GM12872 (cell line): ENCODE data around the gene MAG.

Source experiments
- CTCF ChIP-seq: IDR thresholded peaks from 3 replicates; pipeline ENCODE4 v1.5.1; 2011; ENCODE audit warnings: low read depth, mild to moderate bottlenecking, low read length, moderate library complexity; ENCODE audit not compliant: insufficient read depth

The MAG gene

DNA sequence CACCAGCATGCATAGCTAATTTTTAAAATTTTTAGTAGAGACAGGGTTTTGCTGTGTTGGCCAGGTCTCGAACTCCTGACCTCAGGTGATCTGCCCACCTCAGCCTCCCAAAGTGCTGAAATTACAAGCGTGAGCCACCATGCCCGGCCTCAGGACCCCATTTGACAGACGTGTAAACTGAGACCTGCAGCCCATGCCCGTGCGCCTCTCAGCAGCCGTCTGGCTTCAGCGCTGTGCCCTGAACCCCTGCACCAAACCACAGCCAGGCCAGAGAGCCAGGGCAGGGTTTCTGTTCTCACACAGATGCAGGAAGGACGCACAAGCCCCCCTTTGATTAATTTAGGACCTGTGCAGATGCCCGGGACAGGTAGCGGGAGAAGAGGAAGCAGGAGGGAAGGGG, 48.5 kb downstream of the MAG start:
- no peak for TF ChIP-seq CTCF

GRCh38 chr19:35341006-35341405, 49.0 kb downstream of the MAG start:
- TF ChIP-seq CTCF, result no peak

- no peak for TF ChIP-seq CTCF
Measured at GRCh38 chr19:35341565-35342225, 49.7 kb downstream of the MAG start.

DNA sequence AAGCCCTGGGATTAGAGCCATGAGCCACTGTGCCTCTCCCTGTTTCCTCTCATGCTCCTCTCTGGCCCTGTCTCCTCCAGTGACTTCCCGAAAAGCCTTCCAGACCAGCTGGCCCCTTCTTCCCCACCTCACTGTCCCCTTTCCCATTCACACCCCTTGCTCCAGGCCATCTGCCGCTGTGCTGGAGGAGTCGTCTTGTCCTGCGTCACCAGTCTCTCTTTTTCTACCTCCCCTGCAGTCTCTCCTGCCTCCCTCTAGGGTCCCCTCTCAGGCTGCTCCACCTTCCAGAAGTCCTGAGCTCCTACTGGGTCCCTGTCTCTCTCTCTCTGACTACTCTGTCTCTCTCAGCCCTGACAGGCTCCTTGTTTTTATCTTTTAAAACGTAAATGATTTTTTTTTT, 50.5 kb downstream of the MAG start:
- no peak for TF ChIP-seq CTCF

- TF ChIP-seq CTCF, result no peak
Measured at GRCh38 chr19:35344511-35345031, 52.6 kb downstream of the MAG start.

GRCh38 chr19:35345671-35346111, 53.7 kb downstream of the MAG start:
- no peak for TF ChIP-seq CTCF

DNA sequence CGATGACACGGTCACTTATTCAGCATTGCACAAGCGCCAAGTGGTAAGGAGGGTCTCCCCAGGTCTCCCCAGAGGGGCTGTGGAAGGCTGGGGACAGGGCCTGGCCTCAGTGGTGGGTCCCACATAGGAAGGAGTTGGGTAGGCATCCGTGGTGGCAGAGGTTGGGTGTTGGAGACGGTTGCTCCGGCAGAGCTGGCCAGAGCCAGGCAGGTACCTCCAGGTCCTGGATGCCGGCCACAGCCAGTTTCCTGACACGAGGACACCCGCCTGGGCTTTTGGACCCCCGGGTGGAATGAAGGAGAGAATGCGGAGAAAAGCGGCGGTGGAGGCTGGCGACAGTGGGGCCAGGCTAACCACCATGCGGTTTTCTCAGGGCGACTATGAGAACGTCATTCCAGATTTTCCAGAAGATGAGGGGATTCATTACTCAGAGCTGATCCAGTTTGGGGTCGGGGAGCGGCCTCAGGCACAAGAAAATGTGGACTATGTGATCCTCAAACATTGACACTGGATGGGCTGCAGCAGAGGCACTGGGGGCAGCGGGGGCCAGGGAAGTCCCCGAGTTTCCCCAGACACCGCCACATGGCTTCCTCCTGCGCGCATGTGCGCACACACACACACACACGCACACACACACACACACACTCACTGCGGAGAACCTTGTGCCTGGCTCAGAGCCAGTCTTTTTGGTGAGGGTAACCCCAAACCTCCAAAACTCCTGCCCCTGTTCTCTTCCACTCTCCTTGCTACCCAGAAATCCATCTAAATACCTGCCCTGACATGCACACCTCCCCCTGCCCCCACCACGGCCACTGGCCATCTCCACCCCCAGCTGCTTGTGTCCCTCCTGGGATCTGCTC, 54.5 kb downstream of the MAG start:
- TF ChIP-seq CTCF, result no peak
